ENCODE results near the gene SH3BP5L. TPM values are rescaled to one million over a fixed set of nuclear protein-coding genes. Genes with fewer than 3 reads are reported as not detected.

SH3BP5L gene
- total and polyA plus RNA-seq, 2 of the 13 experiments (the other 11 are each of a cell fraction or from before 2014, with no cell fraction given) = 10.3 to 14.9 TPM

DNA sequence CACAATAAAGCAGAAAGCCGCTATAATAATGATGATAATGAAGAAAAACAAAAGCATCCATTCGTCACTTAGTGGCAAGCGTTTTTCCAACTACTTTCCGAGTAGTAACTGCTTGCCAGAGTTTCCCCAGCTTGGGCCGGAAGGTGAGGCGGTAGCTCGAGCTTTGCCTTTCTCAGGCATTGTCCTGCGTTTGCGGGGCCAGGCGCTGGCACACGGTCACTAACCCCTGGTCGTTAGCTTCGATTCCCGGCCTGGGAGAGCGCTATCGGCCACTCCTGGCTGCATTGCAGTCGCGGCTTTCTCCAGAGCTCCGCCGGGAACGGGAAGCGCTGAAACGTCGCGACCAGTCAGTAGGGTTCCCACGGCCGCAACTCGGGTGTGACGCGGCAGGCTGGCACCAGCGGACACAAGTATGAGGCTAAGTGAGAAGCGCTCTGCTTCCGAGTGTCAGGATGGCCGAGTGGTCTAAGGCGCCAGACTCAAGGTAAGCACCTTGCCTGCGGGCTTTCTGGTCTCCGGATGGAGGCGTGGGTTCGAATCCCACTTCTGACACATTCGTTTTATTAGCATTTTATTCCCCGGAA lies 47.8 kb upstream of the SH3BP5L start (continued):
- TF ChIP-seq ZNF83 (CRISPR knock-in tag; IDR thresholded peaks at IDR 0.05; ENCODE audit: borderline replicate concordance) (no peak), HMG20A (CRISPR knock-in tag; IDR thresholded peaks at IDR 0.05; ENCODE audit: borderline replicate concordance) (no peak), ZNF333 (CRISPR knock-in tag; IDR thresholded peaks at IDR 0.05; ENCODE audit: borderline replicate concordance) (peak; percentile 97), JDP2 (CRISPR knock-in tag; IDR thresholded peaks at IDR 0.05; ENCODE audit: borderline replicate concordance) (no peak), ZMYM2 (CRISPR knock-in tag; IDR thresholded peaks at IDR 0.05) (no peak; the same call in none of the 2 replicates), ZNF124 (CRISPR knock-in tag; IDR thresholded peaks at IDR 0.05) (0 out of 2 replicates have a peak, but pooled peaks have one; percentile 18), ZNF543 (CRISPR knock-in tag; IDR thresholded peaks at IDR 0.05) (peak; percentile 90), NFRKB (IDR thresholded peaks at IDR 0.05) (no peak), CBX5 (CRISPR knock-in tag; IDR thresholded peaks at IDR 0.05; ENCODE audit: borderline replicate concordance) (peak; percentile 56; the same call in 1 of the 2 replicates), ATAD3A (CRISPR knock-in tag; IDR thresholded peaks at IDR 0.05) (no peak), LCORL (IDR thresholded peaks at IDR 0.05) (no peak), LCORL (CRISPR knock-in tag; IDR thresholded peaks at IDR 0.05) (peak; percentile 54; the same call in 1 of the 2 replicates), RAD51 (IDR thresholded peaks at IDR 0.05; ENCODE audit: borderline replicate concordance) (no peak), ZNF713 (CRISPR knock-in tag; IDR thresholded peaks at IDR 0.05) (no peak), FOXC1 (CRISPR knock-in tag; IDR thresholded peaks at IDR 0.05; ENCODE audit: borderline replicate concordance) (peak; percentile 43; the same call in 1 of the 2 replicates), TEAD3 (CRISPR knock-in tag; optimal IDR thresholded peaks at IDR 0.05; ENCODE audit: borderline replicate concordance) (peak; percentile 60), HMG20B (CRISPR knock-in tag; conservative IDR thresholded peaks at IDR 0.05) (no peak), ZNF431 (CRISPR knock-in tag; IDR thresholded peaks at IDR 0.05; ENCODE audit: borderline replicate concordance, low read depth) (peak; percentile 22; the same call in 1 of the 2 replicates), ZNF546 (CRISPR knock-in tag; conservative IDR thresholded peaks at IDR 0.05) (no peak), ZNF737 (CRISPR knock-in tag; IDR thresholded peaks at IDR 0.05; ENCODE audit: borderline replicate concordance) (0 out of 2 replicates have a peak, but pooled peaks have one; percentile 74), KMT2B (CRISPR knock-in tag; IDR thresholded peaks at IDR 0.05) (peak; percentile 79), RXRA (CRISPR knock-in tag; IDR thresholded peaks at IDR 0.05) (0 out of 2 replicates have a peak, but pooled peaks have one; percentile 47), ZNF878 (CRISPR knock-in tag; IDR thresholded peaks at IDR 0.05) (0 out of 2 replicates have a peak, but pooled peaks have one; percentile 4)
- TF ChIP-seq, protein P1, sequence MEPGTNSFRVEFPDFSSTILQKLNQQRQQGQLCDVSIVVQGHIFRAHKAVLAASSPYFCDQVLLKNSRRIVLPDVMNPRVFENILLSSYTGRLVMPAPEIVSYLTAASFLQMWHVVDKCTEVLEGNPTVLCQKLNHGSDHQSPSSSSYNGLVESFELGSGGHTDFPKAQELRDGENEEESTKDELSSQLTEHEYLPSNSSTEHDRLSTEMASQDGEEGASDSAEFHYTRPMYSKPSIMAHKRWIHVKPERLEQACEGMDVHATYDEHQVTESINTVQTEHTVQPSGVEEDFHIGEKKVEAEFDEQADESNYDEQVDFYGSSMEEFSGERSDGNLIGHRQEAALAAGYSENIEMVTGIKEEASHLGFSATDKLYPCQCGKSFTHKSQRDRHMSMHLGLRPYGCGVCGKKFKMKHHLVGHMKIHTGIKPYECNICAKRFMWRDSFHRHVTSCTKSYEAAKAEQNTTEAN (CRISPR knock-in tag; conservative IDR thresholded peaks at IDR 0.05) = no peak
- TF ChIP-seq, protein P2, sequence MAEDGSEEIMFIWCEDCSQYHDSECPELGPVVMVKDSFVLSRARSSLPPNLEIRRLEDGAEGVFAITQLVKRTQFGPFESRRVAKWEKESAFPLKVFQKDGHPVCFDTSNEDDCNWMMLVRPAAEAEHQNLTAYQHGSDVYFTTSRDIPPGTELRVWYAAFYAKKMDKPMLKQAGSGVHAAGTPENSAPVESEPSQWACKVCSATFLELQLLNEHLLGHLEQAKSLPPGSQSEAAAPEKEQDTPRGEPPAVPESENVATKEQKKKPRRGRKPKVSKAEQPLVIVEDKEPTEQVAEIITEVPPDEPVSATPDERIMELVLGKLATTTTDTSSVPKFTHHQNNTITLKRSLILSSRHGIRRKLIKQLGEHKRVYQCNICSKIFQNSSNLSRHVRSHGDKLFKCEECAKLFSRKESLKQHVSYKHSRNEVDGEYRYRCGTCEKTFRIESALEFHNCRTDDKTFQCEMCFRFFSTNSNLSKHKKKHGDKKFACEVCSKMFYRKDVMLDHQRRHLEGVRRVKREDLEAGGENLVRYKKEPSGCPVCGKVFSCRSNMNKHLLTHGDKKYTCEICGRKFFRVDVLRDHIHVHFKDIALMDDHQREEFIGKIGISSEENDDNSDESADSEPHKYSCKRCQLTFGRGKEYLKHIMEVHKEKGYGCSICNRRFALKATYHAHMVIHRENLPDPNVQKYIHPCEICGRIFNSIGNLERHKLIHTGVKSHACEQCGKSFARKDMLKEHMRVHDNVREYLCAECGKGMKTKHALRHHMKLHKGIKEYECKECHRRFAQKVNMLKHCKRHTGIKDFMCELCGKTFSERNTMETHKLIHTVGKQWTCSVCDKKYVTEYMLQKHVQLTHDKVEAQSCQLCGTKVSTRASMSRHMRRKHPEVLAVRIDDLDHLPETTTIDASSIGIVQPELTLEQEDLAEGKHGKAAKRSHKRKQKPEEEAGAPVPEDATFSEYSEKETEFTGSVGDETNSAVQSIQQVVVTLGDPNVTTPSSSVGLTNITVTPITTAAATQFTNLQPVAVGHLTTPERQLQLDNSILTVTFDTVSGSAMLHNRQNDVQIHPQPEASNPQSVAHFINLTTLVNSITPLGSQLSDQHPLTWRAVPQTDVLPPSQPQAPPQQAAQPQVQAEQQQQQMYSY (CRISPR knock-in tag; IDR thresholded peaks at IDR 0.05) = peak; percentile 63
- TF ChIP-seq, protein P3, sequence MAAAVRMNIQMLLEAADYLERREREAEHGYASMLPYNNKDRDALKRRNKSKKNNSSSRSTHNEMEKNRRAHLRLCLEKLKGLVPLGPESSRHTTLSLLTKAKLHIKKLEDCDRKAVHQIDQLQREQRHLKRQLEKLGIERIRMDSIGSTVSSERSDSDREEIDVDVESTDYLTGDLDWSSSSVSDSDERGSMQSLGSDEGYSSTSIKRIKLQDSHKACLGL (CRISPR knock-in tag; IDR thresholded peaks at IDR 0.05) = peak; percentile 82
